K562 (cell line): Measurements from ENCODE around the gene ACOX1. TPM values are rescaled to one million over a fixed set of nuclear protein-coding genes. Genes with fewer than 3 reads are reported as not detected.

Experiments
- ATAC-seq: fragments of 200-7000 bp; cut with Tn5 transposase; 3 replicates; pipeline ENCODE4 v1.9.1; 2020; ENCODE audit warnings: moderate library complexity
- BruUV-seq: library from RNA; stranded (reverse); fragments of 400-500 nt; replicated peaks from 2 replicates; lab custom pipeline; 2021; lab: Mats Ljungman, UMichigan
- CTCF ChIA-PET: fragments of 300-600 bp; formaldehyde crosslinking; extraction: SDS; loops from one replicate; lab custom pipeline; 2021; ENCODE audit warnings: low intra/inter-chr PET ratio; lab: Yijun Ruan, JAX
- POLR2A ChIA-PET: fragments of 300-600, 350-650 bp; sonication (Branson Sonifier 250); formaldehyde crosslinking; extraction: SDS; loops from one replicate; lab custom pipeline; 2021; ENCODE audit warnings: antibody characterized with exemption, inconsistent platforms; lab: Yijun Ruan, JAX
- DNase-seq, 4 experiments: peaks; one replicate each; pipeline versions ENCODE4 v3.0.0 to v3.0.0-alpha.2; 2011 to 2018; ENCODE audit warnings: low spot score in 3 of 4, mixed read lengths in 3 of 4; ENCODE audit errors: extremely low read depth in 1 of 4
- FAIRE-seq: peaks from 2 replicates; lab custom pipeline; 2011; peaks lifted over from hg19 to GRCh38; lab: Jason Lieb, UNC
- H2AFZ ChIP-seq: 2 replicates; pipeline ENCODE4 v1.6.0; 2011; ENCODE audit warnings: low read depth, low read length, control low read depth, inconsistent platforms
- H3K27ac ChIP-seq: fragments of 200-600 bp; 3 replicates; pipeline ENCODE4 v1.8.0; 2011; ENCODE audit warnings: low read depth, mild to moderate bottlenecking, control low read depth, inconsistent platforms, low read length, moderate library complexity, mixed read lengths; ENCODE audit errors: extremely low read depth
- H3K27me3 ChIP-seq, 2 experiments: fragments of 300-600 bp in 1 of 2; 2 replicates in 1 of 2; 3 replicates in 1 of 2; pipeline versions ENCODE4 v1.6.0 to v1.8.0; 2011; ENCODE audit warnings: inconsistent platforms in 2 of 2, low read length in 2 of 2, mild to moderate bottlenecking in 1 of 2, mixed read lengths in 1 of 2, moderate library complexity in 1 of 2; ENCODE audit not compliant: control insufficient read depth in 2 of 2, insufficient read depth in 2 of 2
- H3K36me3 ChIP-seq: fragments of 300-600 bp; 3 replicates; pipeline ENCODE4 v1.8.0; 2011; ENCODE audit warnings: mild to moderate bottlenecking, low read length, inconsistent platforms; ENCODE audit not compliant: control insufficient read depth, insufficient read depth
- H3K4me1 ChIP-seq, 2 experiments: fragments of 200-600 bp in 1 of 2; replicated peaks in 1 of 2; 2 replicates in 1 of 2; 3 replicates in 1 of 2; pipeline versions ENCODE4 v1.5.1 to v1.8.0; 2011; ENCODE audit warnings: inconsistent platforms in 2 of 2, low read length in 2 of 2, mild to moderate bottlenecking in 1 of 2, mixed read lengths in 1 of 2, moderate library complexity in 1 of 2; ENCODE audit not compliant: control insufficient read depth in 2 of 2, insufficient read depth in 2 of 2
- H3K4me2 ChIP-seq: 2 replicates; pipeline ENCODE4 v1.6.1; 2011; ENCODE audit warnings: low read length, control low read depth, inconsistent platforms, mixed read lengths; ENCODE audit not compliant: insufficient read depth
- H3K4me3 ChIP-seq: fragments of 200-600 bp; sonication (generic), shearing (Covaris generic); 2 replicates; pipeline ENCODE4 v1.5.1; 2016; ENCODE audit warnings: control low read depth, inconsistent platforms
- H3K79me2 ChIP-seq: fragments of 200-600 bp; 3 replicates; pipeline ENCODE4 v1.8.0; 2011; ENCODE audit warnings: low read length, inconsistent platforms; ENCODE audit not compliant: control insufficient read depth, insufficient read depth
- H3K9ac ChIP-seq, 2 experiments: 2 replicates each; pipeline versions ENCODE4 v1.6.0 to v1.6.1; 2011; ENCODE audit warnings: low read depth in 2 of 2, low read length in 2 of 2, control low read depth in 1 of 2, inconsistent platforms in 1 of 2, mild to moderate bottlenecking in 1 of 2, mixed read lengths in 1 of 2; ENCODE audit not compliant: insufficient read depth in 1 of 2
- H3K9me1 ChIP-seq: one replicate; pipeline ENCODE4 v1.6.0; 2011; ENCODE audit warnings: inconsistent platforms, mild to moderate bottlenecking, low read length, moderate library complexity; ENCODE audit not compliant: control insufficient read depth, insufficient read depth
- H3K9me3 ChIP-seq: replicated peaks from 2 replicates; pipeline ENCODE4 v1.5.1; 2011; ENCODE audit warnings: low read depth, low read length, inconsistent platforms; ENCODE audit not compliant: control insufficient read depth, insufficient read depth
- H4K20me1 ChIP-seq: replicated peaks from 2 replicates; pipeline ENCODE4 v1.6.1; 2011; ENCODE audit warnings: low read length, inconsistent platforms, mixed read lengths; ENCODE audit not compliant: control insufficient read depth, insufficient read depth
- BCOR ChIP-seq: fragments of 450-650 bp; IDR thresholded peaks from 2 replicates; pipeline ENCODE4 v1.6.1; 2016
- DIDO1 ChIP-seq: fragments of 450-650 bp; IDR thresholded peaks from 2 replicates; pipeline ENCODE4 v1.6.1; 2016; ENCODE audit warnings: low read depth, missing biosample characterization, missing genetic modification characterization
- EZH2 ChIP-seq: IDR thresholded peaks from 2 replicates; pipeline ENCODE4 v1.6.1; 2012; ENCODE audit warnings: low read depth, mild to moderate bottlenecking, inconsistent platforms, low read length, borderline replicate concordance
- HDAC1 ChIP-seq, 2 experiments: fragments of 450-650 bp; IDR thresholded peaks; 2 replicates each; pipeline ENCODE4 v1.6.1; 2016 to 2017; ENCODE audit warnings: inconsistent platforms in 1 of 2, mild to moderate bottlenecking in 1 of 2, moderate library complexity in 1 of 2
- PHF8 ChIP-seq: fragments of 200-600 bp; sonication (generic); IDR thresholded peaks from 2 replicates; pipeline ENCODE4 v1.6.1; 2012; ENCODE audit warnings: mixed run types, mild to moderate bottlenecking, inconsistent platforms, low read length, moderate library complexity, borderline replicate concordance
- POLR3G ChIP-seq: IDR thresholded peaks from 2 replicates; pipeline ENCODE4 v1.6.1; 2011; ENCODE audit not compliant: insufficient read length, insufficient replicate concordance; ENCODE audit errors: extremely low read depth
- PRMT5 ChIP-seq: sonication (generic); formaldehyde crosslinking; IDR thresholded peaks from 2 replicates; pipeline ENCODE4 v1.5.0; 2020; ENCODE audit warnings: missing genetic modification reagents
- PURB ChIP-seq: sonication (generic); formaldehyde crosslinking; IDR thresholded peaks from 2 replicates; pipeline ENCODE4 v1.9.0; 2021; ENCODE audit warnings: low read depth, mild to moderate bottlenecking, missing genetic modification reagents
- SIN3A ChIP-seq, 2 experiments: fragments of 150-350 bp in 1 of 2; IDR thresholded peaks; 2 replicates each; pipeline ENCODE4 v1.6.1; 2011 to 2016; ENCODE audit warnings: borderline replicate concordance in 2 of 2, low read depth in 2 of 2, low read length in 2 of 2, mild to moderate bottlenecking in 2 of 2, moderate library complexity in 2 of 2; ENCODE audit not compliant: control insufficient read depth in 1 of 2
- SLC30A9 ChIP-seq: fragments of 250-450 bp; sonication (Bioruptor Pico); IDR thresholded peaks from 2 replicates; pipeline ENCODE4 v1.8.0; 2022; ENCODE audit warnings: mild to moderate bottlenecking, moderate library complexity
- SNIP1 ChIP-seq: fragments of 450-650 bp; IDR thresholded peaks from 2 replicates; pipeline ENCODE4 v1.7.1; 2017; ENCODE audit warnings: low read depth, mild to moderate bottlenecking
- SP1 ChIP-seq: sonication (generic); formaldehyde crosslinking; IDR thresholded peaks from 2 replicates; pipeline ENCODE4 v1.8.1; 2022; ENCODE audit warnings: mild to moderate bottlenecking, missing genetic modification reagents
- ZBTB1 ChIP-seq: sonication (generic); formaldehyde crosslinking; IDR thresholded peaks from 2 replicates; pipeline ENCODE4 v1.8.1; 2023; ENCODE audit warnings: missing genetic modification reagents, low read depth, mild to moderate bottlenecking, borderline replicate concordance
- ZC3H8 ChIP-seq: fragments of 450-650 bp; IDR thresholded peaks from 2 replicates; pipeline ENCODE4 v1.6.1; 2017
- ZNF184 ChIP-seq: sonication (generic); formaldehyde crosslinking; IDR thresholded peaks from 2 replicates; pipeline ENCODE4 v1.5.0; 2020; ENCODE audit warnings: missing genetic modification reagents
- WGBS: fragments of 100-300 bp; shearing (Covaris generic); methylation state at CpG from one replicate; pipeline ENCODE4 v1.1.6; 2016; ENCODE audit warnings: low coverage, mixed read lengths; ENCODE audit not compliant: insufficient coverage; ENCODE audit errors: missing lambda C conversion rate; 5-methylcytosine and 5-hydroxymethylcytosine counted together
- in situ Hi-C: fragments of 300-500 bp; cut with MboI; formaldehyde crosslinking; loops from 4 replicates; pipeline ENCODE4 v1.15.0; 2018; ENCODE audit warnings: inconsistent platforms, mixed read lengths
- intact Hi-C: fragments of 100-400 bp; cut with micrococcal nuclease; formaldehyde crosslinking; loops from 2 replicates; pipeline ENCODE4 v1.14.2; 2022
- polyA plus RNA-seq, 8 experiments: library from polyadenylated mRNA; depleted of rRNA in 4 of 8; stranded (reverse) in 5 of 8; unstranded in 3 of 8; fragments of >200 nt; fragmentation: Nextera tagmentation in 2 of 8; fragmentation: Illumina TruSeq in 1 of 8; extraction: Ambion mirVana in 2 of 8; extraction: Trizol in 1 of 8; gene quantifications; 2 replicates each; pipeline versions ENCODE4 v1.2.1 to v1.2.3, GENCODE V29; 2011 to 2014; ENCODE audit warnings: inconsistent platforms in 1 of 8, missing spikeins in 1 of 8
- total RNA-seq, 7 experiments: library from RNA; depleted of rRNA in 6 of 7; stranded (reverse); fragments of >200 nt in 6 of 7; fragmentation: Illumina TruSeq in 2 of 7; extraction: Trizol in 2 of 7; gene quantifications; 2 replicates each; pipeline versions ENCODE4 v1.2.1 to v1.2.3, GENCODE V29; 2011 to 2021; ENCODE audit warnings: low replicate concordance in 1 of 7
- TF ChIP-seq, protein P1 (sequence below): fragments of 250-450 bp; sonication (Bioruptor Pico); IDR thresholded peaks from 2 replicates; pipeline ENCODE4 v1.8.0; 2022; ENCODE audit warnings: inconsistent platforms
- TF ChIP-seq, protein P2 (sequence below): fragments of 250-450 bp; sonication (Bioruptor Pico); IDR thresholded peaks from 2 replicates; pipeline ENCODE4 v1.5.0; 2021; ENCODE audit warnings: mild to moderate bottlenecking, moderate library complexity
- TF ChIP-seq, protein P3 (sequence below): fragments of 250-450 bp; sonication (Bioruptor Pico); IDR thresholded peaks from 2 replicates; pipeline ENCODE4 v1.4.0; 2020

ACOX1 gene
- total and polyA plus RNA-seq, 9 of the 15 experiments (the other 6 are each of a cell fraction or from before 2014, with no cell fraction given), result 7.8 to 24.1 (median 14.5) TPM

DNA sequence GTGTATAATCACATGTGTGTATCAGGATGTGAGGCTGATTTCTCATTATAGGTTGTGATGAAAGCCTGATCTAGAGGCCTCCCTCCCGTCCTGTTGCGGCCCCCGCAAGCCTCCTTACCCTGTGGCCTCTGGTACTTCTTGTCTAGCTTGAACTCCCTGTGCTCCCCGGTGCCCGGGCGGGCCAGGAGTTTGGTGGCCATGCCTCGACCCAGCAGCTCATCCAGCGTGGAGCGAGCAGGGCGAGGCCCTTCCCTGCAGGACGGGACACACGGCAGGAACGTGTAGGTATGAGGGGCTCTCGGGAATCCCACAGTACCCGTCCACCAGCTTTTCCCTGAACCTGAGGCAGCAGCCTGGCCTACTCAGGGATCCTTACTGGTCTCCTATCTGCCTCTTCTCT lies 53.1 kb downstream of the ACOX1 start:
- H3K27ac ChIP-seq, result no peak overlapping the region
- ChIA-PET POLR2A (interaction anchor here (0.6 to 1.3 kb wide), 4 partner anchors 14 to 387 kb away, joined by 3 to 4 read pairs (median 3); no protein-coding TSS in a partner anchor), CTCF (no interaction called here)
- no TSS peak for BruUV-seq
- H3K9me1 ChIP-seq, result peaks cover 5% of the 10 kb centered on the region
- WGBS, result 79% methylated on average over 15 of the region's 15 CpGs
- FAIRE-seq, result no peak
- peaks cover 5% of the 10 kb centered on the region; the same call in 1 of the 3 replicates for H3K36me3 ChIP-seq
- H2AFZ ChIP-seq, result no peak overlapping the region
- in situ Hi-C loops, result no loop called here
- intact Hi-C loops, result no loop called here
- H3K4me3 ChIP-seq, result no peak overlapping the region
- H3K9me3 ChIP-seq, result no peaks in the 10 kb centered on the region
- no peak overlapping the region for H3K4me2 ChIP-seq
- no peaks in the 10 kb centered on the region for H3K79me2 ChIP-seq
- no peaks in the 10 kb centered on the region for H3K27me3 ChIP-seq
- ATAC-seq, result no peak
- peaks cover 0 to 16% of the 10 kb centered on the region in 2 experiments; a peak in 2 of 5 replicates for H3K4me1 ChIP-seq
- H4K20me1 ChIP-seq, result no peaks in the 10 kb centered on the region
- H3K9ac ChIP-seq, result peak overlapping the region in 1 of 2 experiments; percentile 67; a peak in 1 of 4 replicates
- no peak for DNase-seq
- TF ChIP-seq PHF8, result no peak
- no peak for TF ChIP-seq SIN3A (IDR thresholded peaks at IDR 0.05; ENCODE audit: borderline replicate concordance in 2 of 2, control insufficient read depth in 1 of 2, low read depth in 2 of 2, low read length in 2 of 2)
- TF ChIP-seq, protein P1, sequence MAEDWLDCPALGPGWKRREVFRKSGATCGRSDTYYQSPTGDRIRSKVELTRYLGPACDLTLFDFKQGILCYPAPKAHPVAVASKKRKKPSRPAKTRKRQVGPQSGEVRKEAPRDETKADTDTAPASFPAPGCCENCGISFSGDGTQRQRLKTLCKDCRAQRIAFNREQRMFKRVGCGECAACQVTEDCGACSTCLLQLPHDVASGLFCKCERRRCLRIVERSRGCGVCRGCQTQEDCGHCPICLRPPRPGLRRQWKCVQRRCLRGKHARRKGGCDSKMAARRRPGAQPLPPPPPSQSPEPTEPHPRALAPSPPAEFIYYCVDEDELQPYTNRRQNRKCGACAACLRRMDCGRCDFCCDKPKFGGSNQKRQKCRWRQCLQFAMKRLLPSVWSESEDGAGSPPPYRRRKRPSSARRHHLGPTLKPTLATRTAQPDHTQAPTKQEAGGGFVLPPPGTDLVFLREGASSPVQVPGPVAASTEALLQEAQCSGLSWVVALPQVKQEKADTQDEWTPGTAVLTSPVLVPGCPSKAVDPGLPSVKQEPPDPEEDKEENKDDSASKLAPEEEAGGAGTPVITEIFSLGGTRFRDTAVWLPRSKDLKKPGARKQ, result no peak
- TF ChIP-seq POLR3G, result no peak
- TF ChIP-seq HDAC1 (IDR thresholded peaks at IDR 0.05), result no peak
- no peak for TF ChIP-seq PRMT5
- no peak for TF ChIP-seq ZNF184
- TF ChIP-seq PURB (CRISPR knock-in tag), result no peak
- TF ChIP-seq, protein P2, sequence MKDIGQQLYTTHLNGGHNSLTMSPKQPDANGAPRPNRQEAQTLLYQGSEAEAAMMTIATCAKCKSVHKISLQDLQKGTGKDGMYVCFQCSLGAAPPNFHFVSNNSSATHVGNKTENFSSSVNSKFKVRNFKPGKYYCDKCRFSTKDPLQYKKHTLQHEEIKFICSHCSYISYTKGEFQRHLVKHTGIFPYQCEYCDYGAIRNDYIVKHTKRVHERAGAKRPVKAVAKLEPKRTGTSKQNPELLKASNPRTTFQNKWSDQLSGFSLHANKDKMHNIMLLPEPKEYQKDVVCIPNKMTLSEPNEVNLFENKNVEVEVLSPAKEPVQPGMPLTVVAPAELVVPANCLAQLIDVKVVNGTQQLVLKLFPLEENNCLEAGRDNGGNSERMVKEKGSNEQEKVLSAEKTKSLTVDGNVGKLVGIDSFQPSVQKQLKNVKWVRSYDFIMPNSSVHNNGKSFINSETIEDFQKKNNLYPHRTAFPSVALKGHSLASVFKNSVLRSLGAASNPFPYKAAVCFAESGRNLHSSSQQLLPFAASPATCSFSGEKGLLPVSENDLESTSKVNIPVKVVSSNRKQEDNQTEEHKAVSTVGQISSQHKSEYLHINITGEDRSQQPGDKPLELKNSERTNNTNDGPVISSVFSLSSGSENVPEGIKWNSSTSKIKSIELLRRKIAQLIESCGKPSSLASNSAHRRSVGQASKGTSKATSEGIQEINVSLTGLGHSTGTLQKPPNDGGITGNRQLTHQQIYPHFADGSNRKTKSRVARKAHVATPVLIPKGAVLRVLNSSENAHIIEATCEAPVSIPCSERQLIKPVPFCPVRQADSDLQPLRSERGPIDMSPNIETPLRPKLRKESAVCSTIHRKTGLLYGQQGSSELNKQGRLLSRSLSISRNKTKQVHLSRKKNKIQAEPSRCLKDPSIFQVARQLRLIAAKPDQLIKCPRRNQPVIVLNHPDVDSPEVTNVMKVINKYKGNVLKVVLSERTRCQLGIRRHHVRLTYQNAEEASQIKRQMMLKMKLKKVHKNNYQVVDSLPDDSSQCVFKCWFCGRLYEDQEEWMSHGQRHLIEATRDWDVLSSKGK (CRISPR knock-in tag), result no peak
- TF ChIP-seq DIDO1, result no peak
- TF ChIP-seq ZC3H8, result no peak
- TF ChIP-seq ZBTB1 (CRISPR knock-in tag), result no peak
- no peak for TF ChIP-seq EZH2
- TF ChIP-seq SNIP1, result no peak
- no peak for TF ChIP-seq SP1 (CRISPR knock-in tag)
- TF ChIP-seq BCOR, result no peak
- TF ChIP-seq, protein P3, sequence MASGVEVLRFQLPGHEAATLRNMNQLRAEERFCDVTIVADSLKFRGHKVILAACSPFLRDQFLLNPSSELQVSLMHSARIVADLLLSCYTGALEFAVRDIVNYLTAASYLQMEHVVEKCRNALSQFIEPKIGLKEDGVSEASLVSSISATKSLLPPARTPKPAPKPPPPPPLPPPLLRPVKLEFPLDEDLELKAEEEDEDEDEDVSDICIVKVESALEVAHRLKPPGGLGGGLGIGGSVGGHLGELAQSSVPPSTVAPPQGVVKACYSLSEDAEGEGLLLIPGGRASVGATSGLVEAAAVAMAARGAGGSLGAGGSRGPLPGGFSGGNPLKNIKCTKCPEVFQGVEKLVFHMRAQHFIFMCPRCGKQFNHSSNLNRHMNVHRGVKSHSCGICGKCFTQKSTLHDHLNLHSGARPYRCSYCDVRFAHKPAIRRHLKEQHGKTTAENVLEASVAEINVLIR (CRISPR knock-in tag), result no peak
- TF ChIP-seq SLC30A9 (CRISPR knock-in tag), result no peak
